VCaP (cell line): ENCODE data around the gene C1orf159.
A peak's percentile ranks its signal among the peaks of the same experiment; 100 is the strongest.

Source experiments
- H3K27ac ChIP-seq: fragments of 450-650 bp; 2 replicates; pipeline ENCODE4 v1.5.1; 2017
- CTCF ChIP-seq: fragments of 450-650 bp; conservative IDR thresholded peaks from 2 replicates; pipeline ENCODE4 v1.5.1; 2017; ENCODE audit warnings: mild to moderate bottlenecking, moderate library complexity

C1orf159 gene

GRCh38 chr1:1118011-1118875 is 2.4 kb upstream of the C1orf159 start:
- no peak for TF ChIP-seq CTCF
- no peak overlapping the region for H3K27ac ChIP-seq

GRCh38 chr1:1117469-1117831 is 1.6 kb upstream of the C1orf159 start:
- TF ChIP-seq CTCF = no peak
- H3K27ac ChIP-seq = no peak overlapping the region

GRCh38 chr1:1116701-1117468 is 996 bp upstream of the C1orf159 start:
- no peak for TF ChIP-seq CTCF
- peak overlapping the region; percentile 59; the same call in 1 of the 2 replicates for H3K27ac ChIP-seq

- TF ChIP-seq CTCF = no peak
- H3K27ac ChIP-seq = peak overlapping the region; percentile 59; the same call in 1 of the 2 replicates
Measured at GRCh38 chr1:1115136-1115785, 628 bp downstream of the C1orf159 start.

GRCh38 chr1:1114431-1114830 is 1.5 kb downstream of the C1orf159 start:
- TF ChIP-seq CTCF = no peak
- no peak overlapping the region for H3K27ac ChIP-seq

- no peak overlapping the region for H3K27ac ChIP-seq
- TF ChIP-seq CTCF = no peak
Measured at GRCh38 chr1:1112237-1112985, 3.5 kb downstream of the C1orf159 start.
